Fibroblast of lung (primary cell): ENCODE data around the gene KCNIP4. TPM values are rescaled to one million over a fixed set of nuclear protein-coding genes. Genes with fewer than 3 reads are reported as not detected.

Source experiments
- DNase-seq, 2 donors: peaks; one replicate each; pipeline versions ENCODE4 v3.0.0 to v3.0.0-alpha.2; 2010; ENCODE audit warnings: low read depth in 2 of 2
- H2AFZ ChIP-seq: 2 replicates; pipeline ENCODE4 v1.5.1; 2012; ENCODE audit warnings: low read length, control low read depth, inconsistent platforms
- H3K27ac ChIP-seq: 2 replicates; pipeline ENCODE4 v1.5.1; 2011; ENCODE audit warnings: low read length, control low read depth; ENCODE audit not compliant: insufficient read depth
- H3K27me3 ChIP-seq: 2 replicates; pipeline ENCODE4 v1.5.1; 2011; ENCODE audit warnings: mild to moderate bottlenecking, low read length; ENCODE audit not compliant: control insufficient read depth, insufficient read depth
- H3K36me3 ChIP-seq: 2 replicates; pipeline ENCODE4 v1.5.1; 2011; ENCODE audit warnings: low read length; ENCODE audit not compliant: control insufficient read depth, insufficient read depth
- H3K4me1 ChIP-seq: 2 replicates; pipeline ENCODE4 v1.5.1; 2011; ENCODE audit warnings: low read length; ENCODE audit not compliant: control insufficient read depth, insufficient read depth; ENCODE audit errors: extremely low read depth
- H3K4me2 ChIP-seq: 2 replicates; pipeline ENCODE4 v1.5.1; 2011; ENCODE audit warnings: low read length, control low read depth; ENCODE audit not compliant: insufficient read depth; ENCODE audit errors: extremely low read depth
- H3K4me3 ChIP-seq, 4 experiments: fragments of 200-600 bp in 1 of 4; sonication (generic) in 1 of 4; replicated peaks in 1 of 4; 2 replicates each; pipeline ENCODE4 v1.5.1; 2011 to 2016; ENCODE audit warnings: low read length in 4 of 4, low read depth in 3 of 4, mild to moderate bottlenecking in 3 of 4, control low read depth in 2 of 4, inconsistent platforms in 1 of 4, mixed read lengths in 1 of 4; ENCODE audit not compliant: insufficient read depth in 1 of 4; ENCODE audit errors: control extremely low read depth in 1 of 4
- H3K79me2 ChIP-seq: 2 replicates; pipeline ENCODE4 v1.5.1; 2012; ENCODE audit warnings: mild to moderate bottlenecking, low read length, inconsistent platforms; ENCODE audit not compliant: control insufficient read depth, insufficient read depth
- H3K9ac ChIP-seq: 2 replicates; pipeline ENCODE4 v1.5.1; 2011; ENCODE audit warnings: mild to moderate bottlenecking, low read length, control low read depth; ENCODE audit not compliant: insufficient read depth
- H3K9me3 ChIP-seq: 2 replicates; pipeline ENCODE4 v1.5.1; 2012; ENCODE audit warnings: low read depth, low read length; ENCODE audit not compliant: control insufficient read depth, insufficient read depth
- H4K20me1 ChIP-seq: 2 replicates; pipeline ENCODE4 v1.5.1; 2011; ENCODE audit warnings: low read length; ENCODE audit not compliant: control insufficient read depth, insufficient read depth; ENCODE audit errors: extremely low read depth
- CTCF ChIP-seq, 2 donors: IDR thresholded peaks in 1 of 2; conservative IDR thresholded peaks in 1 of 2; 1 replicate in 1 of 2; 2 replicates in 1 of 2; pipeline ENCODE4 v1.5.1; 2011 to 2012; ENCODE audit warnings: low read length in 2 of 2, control low read depth in 1 of 2, inconsistent platforms in 1 of 2, low read depth in 1 of 2, mild to moderate bottlenecking in 1 of 2
- EZH2 ChIP-seq: IDR thresholded peaks from 2 replicates; pipeline ENCODE4 v1.5.1; 2012; ENCODE audit warnings: low read length, control low read depth, mild to moderate bottlenecking; ENCODE audit errors: missing control alignments
- polyA plus RNA-seq, 2 donors: library from polyadenylated mRNA; depleted of rRNA in 1 of 2; stranded (reverse) in 1 of 2; unstranded in 1 of 2; fragments of >200 nt; gene quantifications; 2 replicates each; pipeline ENCODE4 v1.2.1, GENCODE V29; 2011 to 2012; ENCODE audit warnings: missing spikeins in 1 of 2
- total RNA-seq: library from RNA; depleted of rRNA; stranded (reverse); fragments of >200 nt; gene quantifications from 2 replicates; pipeline ENCODE4 v1.2.1, GENCODE V29; 2014

Gene KCNIP4
- total and polyA plus RNA-seq, 2 donors (not counting 1 experiment from before 2014, with no cell fraction given) = not detected

DNA sequence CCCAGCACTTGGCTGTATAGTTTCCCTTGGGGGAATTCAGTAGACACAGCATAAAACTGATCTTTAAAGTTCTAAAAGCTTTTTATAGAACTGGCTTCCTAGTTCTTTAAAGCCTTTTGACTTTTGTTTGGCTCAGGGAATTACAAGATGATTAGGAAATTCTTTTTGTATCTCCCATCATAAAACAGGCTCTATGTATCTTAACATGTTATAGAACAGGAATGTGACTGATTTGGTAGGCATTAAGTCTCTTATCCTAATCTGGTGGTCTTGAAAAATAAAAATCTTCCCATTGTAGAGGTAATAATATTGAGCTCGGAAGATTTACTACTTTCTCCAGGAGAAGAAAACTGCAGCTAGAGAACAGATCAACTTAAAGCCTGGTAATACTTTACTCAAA lies 262.7 kb downstream of the KCNIP4 start:
- no peak for TF ChIP-seq CTCF (conservative IDR thresholded peaks at IDR 0.05 in 1 of 2, IDR thresholded peaks at IDR 0.05 in 1 of 2; ENCODE audit: low read depth in 1 of 2, low read length in 2 of 2)
- no peak for TF ChIP-seq EZH2
- no peaks in the 10 kb centered on the region for H3K36me3 ChIP-seq
- H3K4me1 ChIP-seq = no peaks in the 10 kb centered on the region
- H4K20me1 ChIP-seq = no peaks in the 10 kb centered on the region
- no peaks in the 10 kb centered on the region for H3K79me2 ChIP-seq
- H3K27me3 ChIP-seq = no peaks in the 10 kb centered on the region
- H3K9ac ChIP-seq = no peak overlapping the region
- H3K4me3 ChIP-seq = no peak overlapping the region
- H3K27ac ChIP-seq = no peak overlapping the region
- DNase-seq = no peak
- H3K9me3 ChIP-seq = no peaks in the 10 kb centered on the region
- H3K4me2 ChIP-seq = no peak overlapping the region
- no peak overlapping the region for H2AFZ ChIP-seq

- Histone ChIP-seq H3K9ac (no peak overlapping the region), H3K9me3 (no peaks in the 10 kb centered on the region), H4K20me1 (no peaks in the 10 kb centered on the region), H3K27ac (no peak overlapping the region), H3K4me1 (no peaks in the 10 kb centered on the region), H3K4me2 (no peak overlapping the region), H3K27me3 (no peaks in the 10 kb centered on the region), H3K79me2 (no peaks in the 10 kb centered on the region), H3K36me3 (no peaks in the 10 kb centered on the region), H3K4me3 (no peak overlapping the region), H2AFZ (no peak overlapping the region)
- DNase-seq = no peak
- TF ChIP-seq EZH2 (no peak), CTCF (conservative IDR thresholded peaks at IDR 0.05 in 1 of 2, IDR thresholded peaks at IDR 0.05 in 1 of 2; ENCODE audit: low read depth in 1 of 2, low read length in 2 of 2) (no peak)
These were observed 268.2 kb downstream of the KCNIP4 start for GRCh38 chr4:21680326-21680898.

DNA sequence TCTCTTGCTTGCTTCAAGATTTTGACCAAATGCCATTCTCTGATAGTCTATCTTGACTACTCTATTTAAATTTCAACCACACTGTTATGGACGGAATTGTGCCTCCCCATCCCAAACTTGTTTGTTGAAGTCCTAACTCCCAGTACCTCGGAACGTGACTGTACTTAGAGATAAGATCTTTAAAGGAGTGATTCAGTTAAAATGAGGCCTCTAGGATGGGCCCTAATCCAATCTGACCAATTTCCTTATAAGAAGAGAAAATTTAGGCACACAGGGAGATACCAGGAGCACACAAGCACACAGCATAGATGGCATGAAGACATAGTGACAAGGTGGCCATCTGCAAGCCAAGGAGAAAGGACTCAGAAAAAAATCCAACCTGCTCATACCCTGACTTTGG lies 269.9 kb downstream of the KCNIP4 start:
- no peaks in the 10 kb centered on the region for H3K27me3 ChIP-seq
- H3K4me2 ChIP-seq = no peak overlapping the region
- H4K20me1 ChIP-seq = no peaks in the 10 kb centered on the region
- H3K4me3 ChIP-seq = no peak overlapping the region
- DNase-seq = no peak
- H3K79me2 ChIP-seq = no peaks in the 10 kb centered on the region
- H3K9me3 ChIP-seq = no peaks in the 10 kb centered on the region
- TF ChIP-seq EZH2 (no peak), CTCF (conservative IDR thresholded peaks at IDR 0.05 in 1 of 2, IDR thresholded peaks at IDR 0.05 in 1 of 2; ENCODE audit: low read depth in 1 of 2, low read length in 2 of 2) (no peak)
- H3K36me3 ChIP-seq = no peaks in the 10 kb centered on the region
- H3K27ac ChIP-seq = no peak overlapping the region
- no peak overlapping the region for H2AFZ ChIP-seq
- H3K9ac ChIP-seq = no peak overlapping the region
- H3K4me1 ChIP-seq = no peaks in the 10 kb centered on the region
